A673 (cell line): ENCODE results near the gene MOK.

Experiments used
- EZH2 ChIP-seq: fragments of 200-600 bp; sonication (generic); IDR thresholded peaks from 2 replicates; pipeline ENCODE4 v1.6.1; 2017; ENCODE audit warnings: borderline replicate concordance, low read depth, mild to moderate bottlenecking, mixed read lengths, antibody characterized with exemption, low read length; ENCODE audit not compliant: poor library complexity, severe bottlenecking
- TF ChIP-seq, protein P1 (sequence below): fragments of 300-800, 200-600 bp; sonication (generic); conservative IDR thresholded peaks from 2 replicates; pipeline ENCODE4 v1.5.1; 2017; ENCODE audit warnings: low read depth, mild to moderate bottlenecking, antibody characterized with exemption, low read length, moderate library complexity, mixed read lengths

GRCh38 chr14:102229071-102229738 lies 75.8 kb downstream of the MOK start:
- TF ChIP-seq, protein P1, sequence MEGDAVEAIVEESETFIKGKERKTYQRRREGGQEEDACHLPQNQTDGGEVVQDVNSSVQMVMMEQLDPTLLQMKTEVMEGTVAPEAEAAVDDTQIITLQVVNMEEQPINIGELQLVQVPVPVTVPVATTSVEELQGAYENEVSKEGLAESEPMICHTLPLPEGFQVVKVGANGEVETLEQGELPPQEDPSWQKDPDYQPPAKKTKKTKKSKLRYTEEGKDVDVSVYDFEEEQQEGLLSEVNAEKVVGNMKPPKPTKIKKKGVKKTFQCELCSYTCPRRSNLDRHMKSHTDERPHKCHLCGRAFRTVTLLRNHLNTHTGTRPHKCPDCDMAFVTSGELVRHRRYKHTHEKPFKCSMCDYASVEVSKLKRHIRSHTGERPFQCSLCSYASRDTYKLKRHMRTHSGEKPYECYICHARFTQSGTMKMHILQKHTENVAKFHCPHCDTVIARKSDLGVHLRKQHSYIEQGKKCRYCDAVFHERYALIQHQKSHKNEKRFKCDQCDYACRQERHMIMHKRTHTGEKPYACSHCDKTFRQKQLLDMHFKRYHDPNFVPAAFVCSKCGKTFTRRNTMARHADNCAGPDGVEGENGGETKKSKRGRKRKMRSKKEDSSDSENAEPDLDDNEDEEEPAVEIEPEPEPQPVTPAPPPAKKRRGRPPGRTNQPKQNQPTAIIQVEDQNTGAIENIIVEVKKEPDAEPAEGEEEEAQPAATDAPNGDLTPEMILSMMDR = no peak
- no peak for TF ChIP-seq EZH2
